NCI-H446 (cell line): ENCODE results near the gene KLHL25.
A peak's percentile ranks its signal among the peaks of the same experiment; 100 is the strongest.
"Not testable (repeated sequence)": the region's sequence is repeated elsewhere in the genome, so short reads cannot be mapped to it uniquely, and the experiment has no call there.

Experiments
- DNase-seq, 2 experiments: peaks; one replicate each; lab custom pipeline; 2025; lab: John Stamatoyannopoulos, UW

Gene KLHL25

GRCh38 chr15:85804481-85805170, 9.9 kb upstream of the KLHL25 start:
- DNase-seq, result peak; percentile 27 to 73

DNA sequence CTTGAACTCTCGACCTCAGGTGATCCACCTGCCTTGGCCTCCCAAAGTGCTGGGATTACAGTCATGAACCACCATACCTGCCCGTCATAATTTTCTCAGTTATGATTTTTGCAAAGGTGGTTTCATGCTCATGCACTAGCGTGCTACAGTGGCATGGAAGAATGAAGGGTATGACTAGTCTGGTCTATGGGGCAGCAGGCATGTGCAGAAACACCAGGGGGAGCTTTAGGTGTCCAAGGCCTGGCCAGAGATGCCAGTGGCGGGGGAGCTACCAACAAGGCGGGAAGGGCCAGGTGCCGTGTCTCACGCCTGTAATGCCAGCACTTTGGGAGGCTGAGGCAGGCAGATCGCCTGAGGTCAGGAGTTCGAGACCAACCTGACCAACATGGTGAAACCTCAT, 7.9 kb upstream of the KLHL25 start:
- DNase-seq, result not testable (repeated sequence)

DNA sequence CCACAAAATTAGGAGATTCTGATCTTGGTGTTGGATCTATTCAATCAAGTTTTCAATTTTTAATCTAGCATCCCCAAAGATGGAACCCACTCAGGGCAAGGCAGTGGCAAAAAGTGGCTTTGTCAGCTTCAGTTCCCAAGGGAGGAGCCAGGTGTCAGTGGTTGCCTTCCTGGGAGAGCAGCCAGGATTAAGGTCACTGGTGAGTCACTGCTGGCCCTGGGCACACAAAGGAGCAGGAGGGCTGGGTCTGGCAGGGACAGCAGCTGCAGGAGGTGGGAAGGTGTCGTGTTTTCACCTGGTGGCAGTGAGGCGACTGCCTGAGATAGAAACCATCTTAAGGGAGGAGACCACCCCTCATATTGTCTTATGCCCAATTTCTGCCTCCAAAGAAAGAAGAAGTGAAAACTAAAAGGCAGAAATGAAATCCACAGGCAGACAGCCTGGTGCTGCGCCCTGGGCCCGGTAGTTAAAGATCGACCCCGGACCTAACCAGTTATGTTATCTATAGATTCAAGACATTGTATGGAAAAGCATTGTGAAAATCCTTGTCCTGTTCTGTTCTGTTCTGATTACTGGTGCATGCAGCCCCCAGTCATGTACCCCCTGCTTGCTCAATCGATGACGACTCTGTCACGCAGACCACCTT, 5.9 kb upstream of the KLHL25 start:
- DNase-seq, result peak; percentile 12 to 52

DNA sequence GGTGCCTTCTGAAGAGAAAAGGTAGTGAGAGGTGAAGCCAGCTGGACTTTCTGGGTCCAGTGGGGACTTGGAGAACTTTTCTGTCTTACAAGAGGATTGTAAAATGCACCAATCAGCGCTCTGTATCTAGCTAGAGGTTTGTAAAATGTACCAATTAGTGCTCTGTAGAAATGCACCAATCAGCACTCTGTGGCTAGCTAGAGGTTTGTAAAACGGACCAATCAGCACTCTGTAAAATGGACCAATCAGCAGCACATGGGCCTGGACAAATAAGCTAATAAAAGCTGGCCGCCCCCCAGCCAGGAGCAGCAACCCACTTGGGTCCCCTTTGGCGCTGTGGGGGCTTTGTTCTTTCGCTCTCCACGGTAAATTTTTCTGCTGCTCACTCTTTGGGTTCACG, 1.6 kb upstream of the KLHL25 start:
- not testable (repeated sequence) for DNase-seq

DNA sequence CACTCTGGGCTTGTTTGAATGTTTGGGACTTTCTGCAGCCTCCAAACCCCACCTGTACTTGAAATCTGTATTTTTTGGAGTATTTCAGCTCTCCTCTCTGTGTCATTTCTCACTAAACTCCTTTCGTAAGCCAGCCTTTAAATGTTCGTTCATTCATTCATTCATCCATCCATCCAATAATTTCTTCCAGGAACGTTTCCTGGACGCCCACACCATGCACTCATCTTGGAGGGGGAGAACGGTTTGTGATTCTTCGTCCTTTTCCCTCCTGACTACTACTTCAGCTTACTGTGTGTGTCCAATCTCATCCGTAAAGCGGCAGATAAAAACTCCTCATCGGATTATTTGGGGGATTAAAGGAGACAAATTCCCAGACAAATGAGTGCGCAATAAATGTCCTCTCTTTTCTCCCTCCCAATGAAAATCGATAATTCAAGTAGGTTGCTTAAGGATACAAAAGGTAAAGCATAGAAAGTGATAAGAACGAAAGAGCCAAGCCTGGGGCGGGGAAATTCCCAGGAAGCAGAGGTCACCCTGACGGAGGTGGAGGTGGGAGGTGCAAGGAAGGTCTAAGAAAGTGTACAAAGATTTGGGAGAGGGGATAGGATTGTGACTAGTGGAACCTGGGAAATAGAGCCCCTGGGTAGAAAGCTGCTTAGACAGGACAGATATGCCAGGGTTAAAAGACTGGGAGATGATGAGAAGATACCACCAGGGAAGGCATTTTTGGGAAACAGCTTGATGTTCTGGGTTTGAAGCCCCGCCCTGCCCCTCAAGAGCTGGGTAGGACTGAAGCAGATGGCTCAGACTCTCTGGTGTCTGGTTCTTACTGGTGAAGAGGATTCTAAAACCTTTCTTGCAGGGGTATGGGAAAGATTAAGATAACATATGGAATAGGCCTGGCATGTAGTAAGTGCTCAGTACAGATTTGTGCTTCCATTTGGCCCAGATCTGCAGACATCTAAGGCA, 896 bp upstream of the KLHL25 start:
- DNase-seq, result peak in 1 of 2 experiments; percentile 6

DNA sequence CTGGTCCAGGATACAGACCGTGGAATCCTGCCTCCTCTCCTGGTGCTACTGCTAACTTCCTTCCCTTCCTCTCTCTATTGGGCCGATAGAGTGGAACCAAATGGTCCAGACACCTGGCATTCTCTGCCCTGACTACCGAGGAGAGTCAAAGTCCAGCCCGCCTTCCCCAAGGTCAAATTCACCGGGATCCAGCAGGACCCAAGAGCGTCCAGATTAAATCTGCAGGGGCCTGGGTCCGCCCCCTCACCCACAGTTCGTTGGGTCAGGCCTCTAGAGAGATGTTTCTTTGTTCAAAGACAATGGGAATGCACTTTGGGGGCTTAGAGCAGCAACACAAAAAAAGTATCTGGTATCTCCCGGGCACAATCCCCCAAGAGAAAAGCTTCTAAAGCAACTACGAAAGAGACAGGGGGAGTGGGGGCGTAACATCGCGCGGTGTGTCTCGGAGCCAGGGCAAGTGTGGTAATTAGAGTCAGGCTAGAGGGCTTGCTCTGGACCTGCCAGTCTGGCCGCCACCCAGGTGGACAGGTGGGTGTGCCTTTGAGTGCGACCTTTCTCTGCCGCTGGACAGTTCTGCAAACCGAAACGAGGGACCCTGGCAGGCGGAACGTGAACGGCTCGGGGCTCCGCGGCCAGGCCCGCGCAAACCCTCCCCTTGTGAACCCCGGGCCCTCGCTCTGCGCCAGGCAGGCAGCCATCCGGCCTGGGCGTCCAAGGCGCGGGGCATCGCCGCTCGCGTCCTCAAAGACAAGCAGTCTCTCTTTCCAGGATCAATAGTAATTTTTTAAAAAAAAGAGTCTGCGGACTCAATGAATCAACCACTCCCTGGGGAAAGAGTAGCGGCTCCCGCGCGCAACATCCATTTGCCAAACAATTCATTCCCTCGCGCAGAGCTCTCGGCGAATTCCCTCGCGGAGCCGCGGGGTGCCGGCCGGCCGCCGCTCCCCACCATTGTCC, 806 bp downstream of the KLHL25 start:
- DNase-seq, result no peak

DNA sequence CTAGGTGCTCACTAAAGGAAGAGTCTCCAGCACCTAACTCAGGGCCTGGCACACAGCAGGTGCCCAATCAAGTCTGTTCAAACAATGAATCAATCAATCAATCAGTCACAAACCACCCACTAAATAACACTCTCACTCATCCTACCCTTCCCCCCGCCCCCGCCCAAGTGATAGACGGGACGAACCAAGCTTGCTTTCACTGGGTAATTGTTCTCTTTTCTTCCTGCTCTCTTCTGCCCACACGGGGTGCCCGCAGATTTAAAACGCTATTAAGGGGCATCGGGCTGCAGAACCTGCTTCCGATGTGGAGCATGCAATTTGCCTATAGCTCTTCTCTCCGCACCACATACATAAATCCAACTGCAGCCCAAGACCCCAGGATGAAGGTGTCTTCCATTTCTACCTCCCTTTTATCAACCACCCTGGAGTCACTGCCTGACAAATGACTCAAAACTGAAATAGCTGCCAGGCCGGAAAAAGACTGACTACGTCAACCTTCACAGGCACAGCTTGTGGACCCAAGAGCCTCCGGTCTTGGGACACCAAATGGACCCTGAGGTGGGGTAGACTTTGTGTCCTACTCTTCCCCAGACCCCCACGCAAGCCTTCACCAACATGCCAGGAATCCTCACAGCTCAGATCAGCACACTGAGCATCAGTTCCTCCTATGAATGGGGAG, 1.7 kb downstream of the KLHL25 start:
- no peak for DNase-seq

- no peak for DNase-seq
Measured at GRCh38 chr15:85792102-85792731, 2.5 kb downstream of the KLHL25 start.

DNA sequence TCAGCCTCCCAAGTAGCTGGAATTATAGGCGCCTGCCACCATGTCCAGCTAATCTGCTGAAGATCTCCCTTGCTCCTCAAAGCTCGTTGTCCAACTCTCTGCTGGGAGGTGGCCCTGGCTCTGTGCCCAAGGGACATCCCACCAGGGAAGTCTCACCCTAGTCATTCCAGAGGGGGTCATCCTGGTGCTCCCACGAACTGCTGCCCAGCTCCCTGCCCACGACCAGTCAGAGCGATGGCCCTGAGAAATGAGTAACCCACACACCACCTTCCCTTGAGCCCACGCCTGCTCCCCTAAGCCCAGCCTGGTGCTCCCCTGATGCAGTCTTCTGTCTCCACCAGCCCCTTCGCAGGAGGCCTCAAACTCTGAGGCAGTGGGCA, 5.2 kb downstream of the KLHL25 start:
- no peak for DNase-seq

- DNase-seq, result peak in 1 of 2 experiments; percentile 14
Measured at GRCh38 chr15:85788771-85789495, 5.8 kb downstream of the KLHL25 start.

- DNase-seq, result no peak
Measured at GRCh38 chr15:85786781-85787114, 8.0 kb downstream of the KLHL25 start.

GRCh38 chr15:85785887-85786780, 8.6 kb downstream of the KLHL25 start:
- peak in 1 of 2 experiments; percentile 68 for DNase-seq

- no peak for DNase-seq
Measured at GRCh38 chr15:85782064-85782463, 12.7 kb downstream of the KLHL25 start.

GRCh38 chr15:85781099-85781498, 13.6 kb downstream of the KLHL25 start:
- no peak for DNase-seq

DNA sequence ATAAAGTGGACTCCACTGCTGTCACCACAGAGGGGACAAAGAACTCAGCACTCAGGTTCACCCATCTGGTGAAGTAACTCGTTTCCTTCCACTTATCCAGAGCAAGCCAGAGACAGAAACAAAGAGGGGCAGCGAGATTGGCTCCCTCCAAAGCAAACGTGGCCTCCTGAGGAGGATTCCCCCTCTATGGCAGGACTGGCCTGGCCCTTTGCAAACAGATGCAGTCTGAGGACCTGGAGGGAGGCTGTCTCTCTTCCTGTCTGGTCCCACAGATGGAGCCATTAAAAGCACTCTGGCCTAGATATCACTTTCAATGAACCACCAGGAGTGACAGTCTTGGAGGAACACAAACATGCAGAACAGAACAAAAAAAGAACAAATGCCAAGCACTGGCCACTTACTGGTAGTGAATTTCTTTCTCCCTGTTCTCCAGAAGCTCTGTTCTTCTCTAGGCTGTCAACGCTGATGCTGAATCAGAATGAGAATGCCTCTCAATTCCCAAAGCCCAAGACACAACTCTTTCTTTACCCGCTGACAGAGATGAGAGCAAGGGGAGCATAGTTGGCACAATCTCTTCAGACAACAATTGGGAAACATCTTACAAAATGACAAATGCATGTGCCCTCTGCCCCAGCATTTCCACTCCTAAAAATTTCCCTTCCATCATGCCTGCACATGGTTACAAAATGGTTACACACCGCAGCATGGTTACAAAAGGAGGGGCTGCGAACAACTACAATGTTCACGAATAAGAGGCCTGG, 14.3 kb downstream of the KLHL25 start:
- DNase-seq, result no peak

DNA sequence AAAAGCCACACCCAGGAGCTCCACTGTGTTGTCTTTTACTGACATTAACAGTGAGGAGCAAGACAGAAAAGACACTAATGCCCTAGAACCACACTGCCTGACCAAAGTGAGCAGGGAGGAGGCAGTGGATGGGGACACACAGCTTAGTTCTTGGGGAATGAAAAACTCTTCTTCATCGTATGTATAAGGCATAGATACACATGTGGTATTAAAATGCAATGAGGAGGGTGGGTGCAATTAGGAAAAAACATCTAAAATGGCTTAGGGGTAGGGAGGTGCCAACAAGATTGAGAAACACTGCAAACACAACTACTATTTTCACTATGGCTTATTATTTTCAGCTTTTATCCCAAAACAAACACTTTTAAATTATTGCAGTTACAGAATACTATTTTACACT, 15.5 kb downstream of the KLHL25 start:
- DNase-seq, result no peak

DNA sequence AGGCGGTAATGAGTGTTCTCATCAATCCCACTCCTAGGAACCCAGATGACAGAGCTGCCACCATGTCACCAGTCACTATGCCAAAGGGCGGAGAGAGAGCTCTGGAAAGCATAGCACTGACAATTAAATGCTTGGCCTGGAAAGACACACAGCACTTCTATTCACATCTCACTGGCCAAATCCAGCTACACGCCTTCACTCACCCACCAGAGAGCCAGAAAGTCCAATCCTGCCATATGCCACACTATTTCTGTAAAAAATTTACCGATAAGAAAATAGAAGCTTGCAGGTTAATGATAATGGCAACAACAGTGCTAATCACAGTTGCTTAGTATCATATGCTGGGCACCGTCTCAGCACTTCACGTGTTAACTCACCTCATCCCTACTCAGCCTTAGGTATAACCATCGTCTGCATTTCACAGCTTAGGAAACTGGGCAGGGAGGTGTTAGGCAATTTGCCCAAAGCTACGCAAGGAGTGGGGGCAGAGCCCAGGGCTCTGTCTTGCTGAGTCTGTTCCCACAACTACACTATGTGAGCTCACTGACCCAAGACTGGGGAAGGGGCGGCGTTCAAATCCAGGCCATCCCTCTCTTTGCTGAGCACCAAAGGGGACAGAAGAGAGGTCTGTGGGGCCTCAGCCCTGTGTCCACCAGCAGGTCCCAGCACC, 16.5 kb downstream of the KLHL25 start:
- peak; percentile 59 to 77 for DNase-seq
